Measurements from ENCODE around the gene CNTNAP2. TPM values are rescaled to one million over a fixed set of nuclear protein-coding genes. Genes with fewer than 3 reads are reported as not detected.
"Not testable (repeated sequence)": the region's sequence is repeated elsewhere in the genome, so short reads cannot be mapped to it uniquely, and the experiment has no call there.

Gene CNTNAP2
- total RNA-seq, 4 donors from 2014 or later = 0.42 to 0.71 TPM; not detected in 2

DNA sequence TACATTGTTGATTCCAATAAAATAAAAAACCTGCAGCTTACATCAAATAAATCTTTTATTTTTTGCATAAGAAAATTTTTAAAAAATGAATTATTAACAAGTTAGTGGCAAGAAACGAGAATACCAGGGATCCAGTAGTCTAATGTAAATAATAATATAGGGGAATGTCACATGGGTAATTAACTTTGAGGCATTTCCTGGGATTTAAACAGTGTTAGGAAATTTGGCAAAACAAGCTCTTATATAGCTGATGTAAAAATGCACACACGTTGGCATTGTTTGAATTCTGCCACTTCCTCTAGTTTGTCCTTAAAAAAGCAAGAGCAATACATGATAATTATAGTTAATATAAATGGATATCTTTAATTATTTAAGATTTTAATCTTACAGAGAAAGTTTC is 768.6 kb downstream of the CNTNAP2 start:
- no peak overlapping the region for H3K4me3 ChIP-seq (ENCODE audit: low read depth, poor library complexity, severe bottlenecking)
- intact Hi-C loops (cut with DNase I; ENCODE audit: low total_unique reads) = no loop called here
- TF ChIP-seq CTCF (IDR thresholded peaks at IDR 0.05) (no peak), POLR2A (IDR thresholded peaks at IDR 0.05) (no peak)
- WGBS, 2 donors = 40 to 42% methylated on average over 2 of the region's 2 CpGs
- DNase-seq (ENCODE audit: low spot score in 2 of 2) = no peak

DNA sequence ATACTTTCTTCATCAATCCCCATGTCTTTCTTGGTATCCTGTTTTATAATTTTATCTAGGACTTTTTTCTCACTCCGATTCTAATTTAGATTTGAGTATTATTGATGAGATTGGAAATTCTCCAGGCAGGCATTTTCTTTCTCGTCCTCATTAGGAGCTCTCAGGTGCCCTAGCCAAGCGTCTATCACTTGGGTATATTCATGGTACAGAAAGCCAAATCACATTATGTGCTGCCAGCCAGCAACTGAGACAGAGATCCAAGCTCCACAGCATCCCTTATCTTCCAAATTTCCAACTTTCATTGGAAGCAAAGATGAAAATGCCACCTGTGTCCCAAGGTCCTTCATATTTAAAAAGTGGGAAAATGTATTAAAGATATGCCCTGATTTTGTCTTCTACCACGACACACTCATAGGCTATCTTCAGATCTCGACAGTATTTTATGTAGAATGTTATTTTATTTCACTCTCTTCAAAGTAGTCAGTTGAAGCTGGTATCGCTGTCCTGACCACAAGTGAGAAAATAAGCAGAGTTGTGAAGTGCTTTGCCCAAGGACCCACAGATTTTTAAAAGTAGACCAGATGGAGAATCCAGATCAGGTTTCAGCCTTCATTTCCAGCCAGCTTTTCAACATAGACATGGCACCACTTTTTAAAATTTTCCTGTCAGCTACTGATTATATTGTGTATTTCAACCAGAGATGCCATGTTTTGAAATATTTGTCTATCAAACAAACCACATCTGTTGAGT is 773.4 kb downstream of the CNTNAP2 start:
- no peak for TF ChIP-seq POLR2A (IDR thresholded peaks at IDR 0.05)
- TF ChIP-seq CTCF (IDR thresholded peaks at IDR 0.05) = no peak
- intact Hi-C loops (cut with DNase I; ENCODE audit: low total_unique reads) = no loop called here
- DNase-seq (ENCODE audit: low spot score in 2 of 2) = no peak
- no peak overlapping the region for H3K4me3 ChIP-seq (ENCODE audit: low read depth, poor library complexity, severe bottlenecking)
- 82 to 88% methylated on average over 6 of the region's 6 CpGs for WGBS, 2 donors

DNA sequence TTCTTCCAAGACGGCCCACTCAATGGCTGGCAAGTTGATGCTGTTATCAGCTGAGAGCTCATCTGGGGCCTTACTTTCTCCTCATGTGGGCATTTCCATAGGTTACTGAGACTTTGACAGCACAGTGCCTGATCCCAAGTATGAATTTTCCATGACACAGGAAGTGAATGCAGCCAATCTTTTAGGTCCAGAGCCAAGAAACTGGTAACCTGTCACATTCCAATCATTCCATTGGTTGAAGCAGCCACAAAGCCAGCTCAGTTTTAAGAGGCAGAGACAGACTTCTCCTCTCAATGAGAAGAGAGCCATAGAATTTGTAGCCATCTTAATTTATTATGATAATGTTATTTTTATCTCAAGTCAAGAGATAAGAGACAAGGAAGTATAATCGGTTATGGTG is 775.5 kb downstream of the CNTNAP2 start:
- no peak for DNase-seq (ENCODE audit: low spot score in 2 of 2)
- intact Hi-C loops (cut with DNase I; ENCODE audit: low total_unique reads) = no loop called here
- H3K4me3 ChIP-seq (ENCODE audit: low read depth, poor library complexity, severe bottlenecking) = no peak overlapping the region
- TF ChIP-seq CTCF (IDR thresholded peaks at IDR 0.05) = no peak
- TF ChIP-seq POLR2A (IDR thresholded peaks at IDR 0.05) = no peak
- WGBS, 2 donors = 57 to 76% methylated on average over 2 of the region's 2 CpGs

DNA sequence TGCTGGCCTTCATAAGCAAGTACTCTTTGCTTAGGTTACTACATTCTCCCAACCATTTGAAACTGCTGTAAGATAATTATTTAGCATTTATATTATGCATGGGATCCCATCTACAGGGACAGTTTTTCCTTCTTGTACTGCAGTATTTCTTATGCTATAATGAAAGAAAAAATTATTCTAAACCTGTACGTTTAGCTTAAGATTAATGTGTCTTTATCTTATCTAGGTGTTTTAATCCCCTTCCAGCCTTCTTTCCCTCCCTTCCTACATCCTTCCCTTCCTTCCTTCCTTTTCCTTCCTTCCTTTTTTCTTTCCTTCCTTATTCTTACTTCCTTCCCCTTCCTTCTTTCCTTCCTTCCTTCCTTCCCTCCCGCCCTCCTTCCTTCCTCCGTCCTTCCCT is 778.3 kb downstream of the CNTNAP2 start:
- TF ChIP-seq POLR2A (IDR thresholded peaks at IDR 0.05) (no peak), CTCF (IDR thresholded peaks at IDR 0.05) (no peak)
- DNase-seq (ENCODE audit: low spot score in 2 of 2) = no peak
- intact Hi-C loops (cut with DNase I; ENCODE audit: low total_unique reads) = no loop called here
- WGBS, 2 donors = 78 to 90% methylated on average over 3 of the region's 3 CpGs
- H3K4me3 ChIP-seq (ENCODE audit: low read depth, poor library complexity, severe bottlenecking) = no peak overlapping the region

DNA sequence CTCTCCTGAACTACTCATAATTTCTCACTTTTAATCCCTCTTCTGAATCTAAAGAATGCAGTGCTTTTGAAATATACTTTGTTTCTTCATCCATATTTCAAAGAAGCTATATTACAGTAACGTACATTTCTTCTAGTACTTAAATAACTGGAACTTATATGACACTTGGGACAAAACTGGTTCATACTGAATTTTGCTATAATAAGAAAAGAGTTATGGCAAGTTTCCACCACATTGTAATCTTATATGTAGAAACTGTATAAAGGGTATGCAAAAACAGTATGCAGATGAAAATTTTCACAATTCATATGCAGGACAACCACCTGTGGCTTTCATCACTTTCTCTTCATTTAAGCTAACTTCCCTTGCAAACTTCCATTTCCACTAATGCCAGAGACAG is 785.7 kb downstream of the CNTNAP2 start:
- 38 to 88% methylated on average over 1 of the region's 1 CpG for WGBS, 2 donors
- no peak for DNase-seq (ENCODE audit: low spot score in 2 of 2)
- no peak for TF ChIP-seq CTCF (IDR thresholded peaks at IDR 0.05)
- no peak for TF ChIP-seq POLR2A (IDR thresholded peaks at IDR 0.05)
- H3K4me3 ChIP-seq (ENCODE audit: low read depth, poor library complexity, severe bottlenecking) = no peak overlapping the region
- intact Hi-C loops (cut with DNase I; ENCODE audit: low total_unique reads) = no loop called here

DNA sequence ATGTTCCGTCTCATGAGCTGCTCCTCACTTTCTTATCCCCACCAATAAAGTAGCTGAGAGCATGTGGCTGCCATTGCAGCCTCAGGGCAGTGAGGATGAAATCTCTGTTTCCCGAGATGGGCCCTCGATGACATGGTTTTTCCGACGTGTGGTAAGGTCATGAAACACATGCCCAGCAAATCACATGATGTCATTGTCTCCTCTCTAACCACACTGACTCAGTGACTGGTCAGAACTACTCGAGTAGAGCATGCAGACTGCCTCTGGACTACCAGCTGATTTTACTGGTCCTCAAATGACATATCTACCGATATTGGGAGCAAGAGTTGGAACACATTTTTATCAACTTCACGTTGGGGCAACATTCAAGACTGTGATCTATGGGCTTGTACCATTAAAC is 786.1 kb downstream of the CNTNAP2 start:
- no peak for TF ChIP-seq POLR2A (IDR thresholded peaks at IDR 0.05)
- no peak for TF ChIP-seq CTCF (IDR thresholded peaks at IDR 0.05)
- no peak for DNase-seq (ENCODE audit: low spot score in 2 of 2)
- WGBS, 2 donors = 78 to 85% methylated on average over 8 of the region's 8 CpGs
- no peak overlapping the region for H3K4me3 ChIP-seq (ENCODE audit: low read depth, poor library complexity, severe bottlenecking)
- intact Hi-C loops (cut with DNase I; ENCODE audit: low total_unique reads) = no loop called here

DNA sequence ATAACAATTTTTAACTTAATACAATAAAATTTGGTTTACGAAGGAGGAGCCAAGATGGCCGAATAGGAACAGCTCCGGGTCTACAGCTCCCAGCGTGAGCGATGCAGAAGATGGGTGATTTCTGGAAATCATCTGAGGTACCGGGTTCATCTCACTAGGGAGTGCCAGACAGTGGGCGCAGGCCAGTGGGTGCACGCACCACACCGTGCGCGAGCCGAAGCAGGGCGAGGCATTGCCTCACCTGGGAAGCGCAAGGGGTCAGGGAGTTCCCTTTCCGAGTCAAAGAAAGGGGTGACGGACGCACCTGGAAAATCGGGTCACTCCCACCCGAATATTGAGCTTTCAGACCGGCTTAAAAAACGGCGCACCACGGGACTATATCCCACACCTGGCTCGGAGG is 789.1 kb downstream of the CNTNAP2 start:
- DNase-seq (ENCODE audit: low spot score in 2 of 2); H3K4me3 ChIP-seq (ENCODE audit: low read depth, poor library complexity, severe bottlenecking); intact Hi-C loops (cut with DNase I; ENCODE audit: low total_unique reads): not testable (repeated sequence)
- WGBS, 2 donors = 95% methylated on average over 21 to 23 of the region's 24 CpGs

All from lower leg skin (tissue), 4 donors.